GM10248 (cell line): Measurements from ENCODE around the gene FOXD2.

Source experiments
- CTCF ChIA-PET: fragments of 300-600 bp; sonication (Branson Sonifier 250); formaldehyde crosslinking; extraction: SDS; loops from one replicate; lab custom pipeline; 2021; ENCODE audit warnings: antibody characterized with exemption; lab: Yijun Ruan, JAX
- POLR2A ChIA-PET: fragments of 350-650 bp; sonication (Branson Sonifier 250); formaldehyde crosslinking; extraction: SDS; loops from one replicate; lab custom pipeline; 2020; ENCODE audit warnings: antibody characterized with exemption; lab: Yijun Ruan, JAX
- DNase-seq: peaks from one replicate; pipeline ENCODE4 v3.0.0; 2012; ENCODE audit errors: extremely low spot score
- CTCF ChIP-seq: IDR thresholded peaks from 2 replicates; pipeline ENCODE4 v1.5.1; 2012; ENCODE audit warnings: mild to moderate bottlenecking, low read depth; ENCODE audit errors: extremely low read depth, missing control alignments, control extremely low read depth

The FOXD2 gene

GRCh38 chr1:47418681-47419325 is 19.0 kb upstream of the FOXD2 start:
- no peak for TF ChIP-seq CTCF
- POLR2A ChIA-PET = no interaction called here
- CTCF ChIA-PET = interaction anchor here (0.7 to 6.0 kb wide), 7 partner anchors 14 to 291 kb away, joined by 3 to 50 read pairs (median 8); partner anchors contain the start of gene FOXD2

DNA sequence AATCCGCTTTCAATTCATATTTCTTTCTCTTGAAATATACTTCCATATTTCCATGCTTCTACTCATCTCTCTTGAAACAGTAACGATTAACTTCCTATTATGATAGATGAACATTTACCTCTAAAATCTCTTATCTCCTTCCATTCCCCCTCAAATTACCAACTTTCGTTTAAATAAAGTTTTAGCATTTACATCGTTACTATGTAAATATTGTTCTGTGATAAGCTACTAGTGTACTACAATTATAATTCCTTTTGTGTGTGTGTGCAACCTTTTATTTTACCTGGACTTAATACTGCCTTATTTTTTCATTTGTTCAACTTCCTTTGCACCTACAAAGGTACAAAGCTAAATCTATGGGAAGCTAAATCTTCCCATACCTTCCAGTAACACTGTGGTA is 17.3 kb upstream of the FOXD2 start:
- TF ChIP-seq CTCF = no peak
- POLR2A ChIA-PET = no interaction called here
- CTCF ChIA-PET = interaction anchor here (0.9 to 6.0 kb wide), 6 partner anchors 8 to 289 kb away, joined by 3 to 50 read pairs (median 7); partner anchors contain the start of gene FOXD2
- no peak for DNase-seq

More at GRCh38 chr1:47418681-47419325, 19.0 kb upstream of the FOXD2 start:
- no peak for DNase-seq

GRCh38 chr1:47423872-47424271 is 14.0 kb upstream of the FOXD2 start:
- ChIA-PET CTCF (interaction anchor here (0.7 to 3.2 kb wide), 7 partner anchors 10 to 270 kb away, joined by 3 to 22 read pairs (median 7); no protein-coding TSS in a partner anchor), POLR2A (no interaction called here)
- no peak for DNase-seq
- no peak for TF ChIP-seq CTCF

DNA sequence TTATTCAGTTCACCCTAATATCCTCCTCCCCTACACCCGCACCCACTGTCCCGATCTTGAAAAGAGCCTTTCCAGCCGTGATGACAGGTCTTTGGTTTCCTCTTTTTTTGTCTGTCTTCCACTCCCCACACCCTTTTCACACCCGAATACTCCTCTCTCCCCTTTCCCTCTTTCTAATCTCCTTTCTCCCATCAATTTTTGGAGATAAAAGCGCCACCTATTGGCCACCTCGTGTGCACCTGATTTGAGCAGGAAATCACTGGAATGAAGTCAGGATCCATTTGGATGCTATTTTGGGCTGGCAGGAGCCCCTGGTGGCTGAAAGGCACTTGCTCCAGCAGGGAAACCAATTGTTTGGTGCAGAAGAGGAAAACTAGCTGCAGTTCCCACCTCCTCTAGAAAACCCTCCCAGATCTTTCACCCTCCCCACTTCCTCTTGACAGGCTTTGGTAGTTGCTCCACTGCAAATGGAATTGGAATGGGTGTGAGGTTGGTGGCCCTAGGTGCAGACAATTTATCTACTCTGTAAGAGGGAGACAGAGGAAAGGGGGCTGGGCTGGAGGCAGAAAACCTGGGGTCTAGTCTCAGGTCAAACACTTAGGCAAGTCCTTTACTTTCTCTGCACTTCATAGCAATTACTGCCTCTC is 13.4 kb upstream of the FOXD2 start:
- ChIA-PET CTCF (interaction anchor here (0.7 to 3.2 kb wide), 9 partner anchors 9 to 302 kb away, joined by 3 to 22 read pairs (median 4); no protein-coding TSS in a partner anchor), POLR2A (no interaction called here)
- peak; percentile 66 for TF ChIP-seq CTCF
- DNase-seq = no peak

DNA sequence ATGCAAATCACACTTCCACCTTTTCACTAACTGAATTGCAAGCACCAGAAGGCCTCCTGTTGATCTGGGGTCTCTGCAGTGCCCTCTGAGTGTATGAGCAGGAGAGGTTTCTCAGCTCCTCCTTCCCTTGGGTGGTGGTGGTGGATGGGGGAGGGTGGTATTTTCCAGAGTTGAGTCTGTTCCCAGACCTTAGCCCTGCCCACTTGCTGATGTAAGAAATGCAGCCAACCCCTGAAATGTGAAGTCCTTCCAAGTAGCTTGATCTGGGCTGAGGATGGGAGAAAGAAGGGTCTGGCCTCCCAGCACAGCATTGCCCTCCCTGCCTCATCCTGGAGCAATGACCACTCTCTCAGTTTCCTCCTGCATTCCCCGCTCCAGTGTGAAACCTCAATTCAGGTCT is 6.3 kb upstream of the FOXD2 start:
- TF ChIP-seq CTCF = no peak
- POLR2A ChIA-PET = no interaction called here

More for the DNA sequence above, 6.3 kb upstream of the FOXD2 start:
- DNase-seq = no peak
- CTCF ChIA-PET = interaction anchor here (1.0 to 8.6 kb wide), 22 partner anchors 10 to 290 kb away, joined by 3 to 226 read pairs (median 4); partner anchors contain the start of gene PDZK1IP1
